Activated T-cell treated with anti-CD3 and anti-CD28 coated beads, Interleukin-2, amount 50 U/mL, for 4 hours (primary cell): ENCODE results near the gene DLG2. TPM values are rescaled to one million over a fixed set of nuclear protein-coding genes. Genes with fewer than 3 reads are reported as not detected.

Experiments used
- ATAC-seq, 2 donors: fragments of 200-7000 bp; cut with Tn5 transposase; one replicate each; pipeline ENCODE4 v1.10.0; 2021
- DNase-seq: peaks from one replicate; pipeline ENCODE4 v3.0.0-alpha.2; 2020
- H3K27me3 Mint-ChIP-seq: one replicate; pipeline ENCODE4 v1.8.0; 2021; ENCODE audit warnings: low read depth, mixed read lengths
- H3K36me3 Mint-ChIP-seq: one replicate; pipeline ENCODE4 v1.8.0; 2022; ENCODE audit warnings: mixed read lengths; ENCODE audit not compliant: insufficient read depth
- H3K4me1 Mint-ChIP-seq: one replicate; pipeline ENCODE4 v1.8.0; 2021; ENCODE audit warnings: low read depth, mixed read lengths
- H3K4me3 Mint-ChIP-seq: one replicate; pipeline ENCODE4 v1.8.0; 2021; ENCODE audit warnings: mild to moderate bottlenecking, moderate library complexity, mixed read lengths
- H3K9me3 Mint-ChIP-seq: one replicate; pipeline ENCODE4 v1.8.0; 2021; ENCODE audit warnings: mixed read lengths
- total RNA-seq, 3 donors: library from RNA; stranded (reverse); gene quantifications; one replicate each; pipeline ENCODE4 v1.2.1, GENCODE V29; 2021

DLG2 gene
- total RNA-seq, 3 donors from 2014 or later, result 0.54 to 1.3 (median 0.58) TPM

DNA sequence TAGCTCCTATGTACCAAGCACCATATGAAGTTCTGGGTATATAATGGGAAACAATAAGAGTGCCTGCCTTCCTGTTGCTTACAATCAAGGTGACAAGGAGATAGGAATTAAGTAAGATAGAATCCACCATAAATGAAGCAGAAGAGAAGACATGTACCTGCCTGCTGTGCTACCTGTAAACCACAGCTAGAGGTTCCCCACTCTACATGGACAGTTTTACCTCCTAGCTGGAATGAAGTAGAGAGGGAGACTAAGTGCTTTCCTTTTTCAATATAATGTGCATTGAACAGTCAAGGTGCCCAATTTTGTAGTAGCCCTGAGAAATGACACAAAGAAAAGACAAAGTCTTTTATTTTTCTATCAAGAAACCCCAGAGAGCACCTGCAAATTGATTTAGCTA, 984.6 kb downstream of the DLG2 start:
- DNase-seq (no peak), ATAC-seq (no peak)
- Mint-ChIP-seq H3K4me1 (no peaks in the 10 kb centered on the region), H3K27me3 (no peaks in the 10 kb centered on the region), H3K9me3 (peaks cover 3% of the 10 kb centered on the region), H3K4me3 (no peak overlapping the region), H3K36me3 (no peaks in the 10 kb centered on the region)

DNA sequence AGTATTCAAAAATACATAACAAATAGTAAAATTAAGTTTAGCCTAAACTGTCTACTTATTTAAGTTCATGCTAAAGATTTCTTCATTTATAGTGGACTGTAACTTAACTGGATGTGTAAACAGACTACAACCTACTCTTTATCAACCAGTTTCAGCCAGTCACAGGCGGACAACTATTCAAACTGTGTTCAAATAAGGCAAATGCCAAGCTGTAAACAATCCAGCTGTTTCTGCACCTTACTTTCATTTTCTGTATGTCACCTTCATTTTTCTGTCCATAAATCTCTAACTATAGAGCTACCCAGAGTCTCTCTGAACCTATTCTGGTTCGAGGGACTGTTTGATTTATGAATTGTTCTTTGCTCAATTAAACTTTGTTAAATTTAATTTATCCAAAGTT, 992.8 kb downstream of the DLG2 start:
- DNase-seq (no peak), ATAC-seq (no peak)
- no peak overlapping the region for H3K4me3 Mint-ChIP-seq
- no peaks in the 10 kb centered on the region for H3K4me1 Mint-ChIP-seq
- no peaks in the 10 kb centered on the region for H3K36me3 Mint-ChIP-seq
- peaks cover 4% of the 10 kb centered on the region for H3K9me3 Mint-ChIP-seq
- no peaks in the 10 kb centered on the region for H3K27me3 Mint-ChIP-seq

DNA sequence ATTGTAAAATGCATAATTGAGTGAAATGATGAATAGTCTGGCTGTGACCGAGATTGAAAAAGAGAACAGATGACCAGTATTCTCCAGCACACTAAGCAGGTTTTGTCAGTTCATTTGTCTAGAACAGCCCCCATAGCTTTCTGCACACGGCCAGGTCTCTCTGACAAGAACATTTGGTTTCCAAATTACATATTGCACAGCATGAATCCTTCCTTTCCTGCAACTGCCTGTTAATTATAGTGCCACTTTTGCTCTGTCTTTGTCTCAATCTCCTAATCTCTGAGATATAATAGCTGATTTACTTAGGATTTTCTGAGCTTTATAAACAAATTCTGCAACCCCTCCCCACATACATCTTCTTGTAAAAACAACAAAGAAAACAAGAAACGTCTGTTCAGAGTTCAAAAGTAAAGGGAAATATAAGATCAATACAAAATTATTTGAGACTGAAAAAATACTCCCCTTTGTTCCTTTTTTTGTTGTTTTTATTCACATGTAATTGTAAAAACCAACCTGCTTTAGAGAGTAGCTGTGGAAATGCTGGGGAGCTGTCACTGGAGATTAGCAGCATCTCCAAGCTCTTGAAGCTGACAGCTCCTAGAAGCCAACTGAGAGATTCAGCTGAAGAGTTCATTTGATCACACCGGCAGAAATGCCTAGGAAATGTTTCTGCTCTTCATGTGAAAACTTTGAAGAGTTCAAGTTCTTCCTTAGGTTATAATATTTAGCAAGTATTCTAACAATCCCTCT, 998.1 kb downstream of the DLG2 start:
- Mint-ChIP-seq H3K27me3 (no peaks in the 10 kb centered on the region), H3K36me3 (no peaks in the 10 kb centered on the region), H3K4me1 (no peaks in the 10 kb centered on the region), H3K9me3 (peaks cover 17% of the 10 kb centered on the region), H3K4me3 (no peak overlapping the region)
- no peak for DNase-seq
- ATAC-seq, result no peak

DNA sequence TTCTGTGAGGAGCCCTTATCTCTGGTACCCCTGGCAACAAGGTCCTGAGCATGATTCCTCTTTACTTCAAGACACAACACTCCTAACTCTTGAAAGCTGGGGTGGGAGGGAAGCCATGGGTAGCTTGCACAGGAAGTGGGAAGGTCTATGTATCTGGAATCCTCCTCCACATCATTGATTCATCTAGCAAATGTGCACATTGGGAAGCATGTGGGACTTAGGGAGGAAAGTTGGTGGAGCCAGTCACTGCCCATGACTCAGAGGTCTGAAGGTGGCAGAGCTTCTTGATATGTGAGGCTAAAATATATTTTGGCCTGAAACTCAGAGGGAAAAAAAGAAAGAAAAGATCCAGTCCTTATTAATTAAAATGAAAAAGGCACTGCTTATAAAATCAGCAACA, 1000.9 kb downstream of the DLG2 start:
- peaks cover 21% of the 10 kb centered on the region for H3K9me3 Mint-ChIP-seq
- H3K36me3 Mint-ChIP-seq, result no peaks in the 10 kb centered on the region
- no peak overlapping the region for H3K4me3 Mint-ChIP-seq
- no peak for ATAC-seq
- no peaks in the 10 kb centered on the region for H3K27me3 Mint-ChIP-seq
- H3K4me1 Mint-ChIP-seq, result no peaks in the 10 kb centered on the region
- no peak for DNase-seq

DNA sequence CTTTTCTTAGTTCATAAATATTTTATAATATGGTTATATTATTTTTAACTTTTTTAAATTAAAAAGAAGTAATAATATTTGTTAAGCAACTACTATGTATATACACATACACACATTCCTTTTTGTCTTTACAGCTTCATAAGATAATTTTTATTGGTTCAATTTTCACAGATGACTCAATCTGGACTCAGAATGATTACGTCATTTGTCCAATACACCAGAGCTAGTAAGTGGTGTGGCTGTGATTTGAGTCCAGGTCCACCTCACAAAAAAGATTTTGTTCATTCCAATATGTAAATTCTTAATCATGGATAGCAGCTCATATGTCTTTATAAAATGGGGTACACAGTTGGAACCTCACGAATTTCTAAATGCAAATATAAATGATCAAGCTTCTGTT, 1014.5 kb downstream of the DLG2 start:
- H3K27me3 Mint-ChIP-seq, result no peaks in the 10 kb centered on the region
- no peak for ATAC-seq
- no peaks in the 10 kb centered on the region for H3K36me3 Mint-ChIP-seq
- no peak for DNase-seq
- H3K4me1 Mint-ChIP-seq, result no peaks in the 10 kb centered on the region
- H3K4me3 Mint-ChIP-seq, result no peak overlapping the region
- H3K9me3 Mint-ChIP-seq, result peaks cover 26% of the 10 kb centered on the region

DNA sequence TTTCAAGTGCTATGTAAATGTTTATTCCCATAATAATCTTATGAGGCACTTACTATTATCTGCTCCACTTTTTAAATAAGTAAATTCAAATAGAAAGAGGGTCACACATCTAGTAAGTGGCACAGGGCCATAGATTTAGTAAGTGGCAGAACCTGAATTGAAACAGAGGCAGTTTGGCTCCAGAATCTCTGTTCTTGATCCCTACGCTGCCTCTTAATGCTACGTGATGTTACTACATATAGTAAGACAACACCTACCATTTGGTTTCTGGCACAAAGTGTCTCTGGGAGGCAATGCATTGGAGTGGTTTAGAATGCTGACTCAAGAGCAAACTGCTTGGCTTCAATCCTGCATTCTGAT, 1018.3 kb downstream of the DLG2 start:
- no peak for ATAC-seq
- peaks cover 16% of the 10 kb centered on the region for H3K9me3 Mint-ChIP-seq
- H3K4me1 Mint-ChIP-seq, result no peaks in the 10 kb centered on the region
- no peaks in the 10 kb centered on the region for H3K27me3 Mint-ChIP-seq
- no peaks in the 10 kb centered on the region for H3K36me3 Mint-ChIP-seq
- no peak for DNase-seq
- no peak overlapping the region for H3K4me3 Mint-ChIP-seq

DNA sequence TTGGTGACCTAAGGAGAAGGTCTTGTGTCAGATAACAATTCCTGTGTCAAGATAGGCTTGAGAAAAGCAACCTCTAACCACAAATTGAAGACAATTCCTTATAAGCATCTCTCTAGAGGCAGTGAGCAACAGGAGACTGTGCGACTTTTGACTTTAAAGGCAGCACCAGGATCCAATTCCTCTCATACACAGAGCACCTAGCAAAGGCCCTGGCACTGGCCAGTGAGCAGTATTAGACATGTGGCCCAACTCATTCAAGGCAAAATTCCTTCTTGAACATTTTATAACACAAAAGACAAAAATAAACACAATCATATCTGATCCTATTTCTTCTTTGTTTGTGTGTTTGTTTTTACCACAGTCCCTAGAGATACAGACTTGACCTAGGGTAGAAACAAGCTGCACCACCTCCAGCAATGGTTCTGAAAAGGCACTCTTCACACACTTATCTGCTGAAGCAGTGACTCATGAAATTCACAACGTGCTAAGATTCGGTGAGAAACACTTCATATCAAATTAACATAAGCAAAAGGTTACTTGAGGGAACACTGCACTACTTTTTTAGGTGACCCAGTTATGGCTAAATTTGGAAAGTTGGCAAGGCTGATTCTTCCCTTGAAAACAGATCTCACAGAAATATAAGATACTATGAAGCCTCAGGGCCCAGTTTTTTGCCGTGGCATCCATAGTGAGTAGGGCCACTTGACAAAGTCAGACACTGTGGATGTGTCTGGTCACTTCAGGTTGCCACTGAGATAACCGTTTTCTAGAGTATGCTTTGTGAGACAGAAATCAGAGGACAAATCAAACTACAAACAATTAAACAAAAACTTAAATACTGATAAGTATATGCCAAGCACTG, 1018.9 kb downstream of the DLG2 start:
- DNase-seq, result no peak
- H3K4me3 Mint-ChIP-seq, result no peak overlapping the region
- no peaks in the 10 kb centered on the region for H3K36me3 Mint-ChIP-seq
- peaks cover 12% of the 10 kb centered on the region for H3K9me3 Mint-ChIP-seq
- H3K27me3 Mint-ChIP-seq, result no peaks in the 10 kb centered on the region
- ATAC-seq, result no peak
- H3K4me1 Mint-ChIP-seq, result no peaks in the 10 kb centered on the region

DNA sequence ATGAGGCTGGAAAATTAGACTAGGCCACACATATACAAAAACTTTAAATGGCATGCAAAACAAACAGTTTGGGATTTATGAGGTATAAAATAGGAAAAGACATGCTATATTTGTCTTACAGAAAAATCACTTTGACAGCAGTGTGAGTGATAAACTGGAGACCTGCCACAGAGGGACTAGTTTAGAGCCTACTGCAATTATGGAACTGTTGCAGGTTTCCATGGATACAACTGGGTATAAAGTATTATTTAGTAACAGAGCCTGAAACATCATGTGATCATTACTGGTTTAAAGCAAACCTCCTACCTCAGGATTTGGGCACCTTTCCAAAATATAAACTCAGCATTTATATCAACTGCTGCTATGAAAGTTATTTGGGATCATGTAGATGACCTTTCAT, 1032.5 kb downstream of the DLG2 start:
- Mint-ChIP-seq H3K4me3 (no peak overlapping the region), H3K9me3 (peaks cover 9% of the 10 kb centered on the region), H3K4me1 (no peaks in the 10 kb centered on the region), H3K27me3 (no peaks in the 10 kb centered on the region), H3K36me3 (no peaks in the 10 kb centered on the region)
- no peak for DNase-seq
- no peak for ATAC-seq

DNA sequence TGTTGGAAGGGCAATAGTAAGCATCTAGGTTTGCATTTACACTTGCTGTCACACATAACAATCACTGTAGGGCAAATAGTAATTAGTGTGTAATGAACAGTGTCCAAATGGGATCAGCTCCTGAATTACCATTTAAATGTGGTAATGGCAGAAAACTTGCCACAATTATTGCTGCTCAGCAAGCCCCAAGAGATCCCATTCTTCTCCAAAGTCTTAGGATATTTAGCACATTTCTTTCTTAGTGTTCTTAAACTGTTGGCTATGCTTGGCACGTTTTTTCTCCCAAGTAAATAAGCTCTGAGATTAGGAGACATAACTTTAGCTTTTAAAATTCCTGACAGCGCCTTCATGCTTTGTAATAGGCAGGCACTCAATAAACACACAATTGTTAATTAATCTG, 1037.0 kb downstream of the DLG2 start:
- no peak for ATAC-seq
- Mint-ChIP-seq H3K4me3 (no peak overlapping the region), H3K4me1 (no peaks in the 10 kb centered on the region), H3K9me3 (peaks cover 8% of the 10 kb centered on the region), H3K27me3 (no peaks in the 10 kb centered on the region), H3K36me3 (no peaks in the 10 kb centered on the region)
- no peak for DNase-seq

DNA sequence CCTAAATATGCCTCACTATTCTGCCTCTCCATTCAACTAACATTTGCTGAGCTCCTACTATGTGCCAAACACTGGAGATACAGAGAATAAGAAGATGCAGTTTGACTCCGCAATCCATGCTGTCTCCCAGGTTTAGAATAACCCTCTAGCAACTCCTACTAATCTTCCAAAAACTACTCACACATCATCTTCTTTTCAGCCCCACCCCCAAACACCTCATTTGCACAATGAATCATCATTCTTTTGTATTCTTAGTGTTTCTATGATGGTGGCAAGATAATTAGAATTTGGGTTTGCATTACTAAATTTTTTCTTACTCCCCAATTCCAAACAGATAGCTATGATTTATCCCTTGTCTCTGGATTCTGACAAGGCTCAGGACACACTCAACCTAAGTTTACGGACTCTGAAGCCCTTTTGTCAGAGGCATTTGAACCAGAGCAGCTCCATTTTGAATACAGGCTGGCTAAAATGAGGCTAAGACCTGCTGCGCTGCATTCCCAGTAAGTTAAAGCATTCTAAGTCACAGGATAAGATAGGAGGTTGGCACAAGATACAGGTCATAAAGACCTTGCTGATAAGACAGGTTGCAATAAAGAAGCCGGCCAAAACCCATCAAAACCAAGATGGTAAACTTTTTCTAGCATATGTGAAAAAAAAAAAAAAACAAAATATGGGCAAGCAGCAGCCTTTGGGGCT, 1038.9 kb downstream of the DLG2 start:
- Mint-ChIP-seq H3K36me3 (no peaks in the 10 kb centered on the region), H3K4me1 (no peaks in the 10 kb centered on the region), H3K9me3 (peaks cover 4% of the 10 kb centered on the region), H3K27me3 (no peaks in the 10 kb centered on the region), H3K4me3 (no peak overlapping the region)
- ATAC-seq (no peak), DNase-seq (no peak)

DNA sequence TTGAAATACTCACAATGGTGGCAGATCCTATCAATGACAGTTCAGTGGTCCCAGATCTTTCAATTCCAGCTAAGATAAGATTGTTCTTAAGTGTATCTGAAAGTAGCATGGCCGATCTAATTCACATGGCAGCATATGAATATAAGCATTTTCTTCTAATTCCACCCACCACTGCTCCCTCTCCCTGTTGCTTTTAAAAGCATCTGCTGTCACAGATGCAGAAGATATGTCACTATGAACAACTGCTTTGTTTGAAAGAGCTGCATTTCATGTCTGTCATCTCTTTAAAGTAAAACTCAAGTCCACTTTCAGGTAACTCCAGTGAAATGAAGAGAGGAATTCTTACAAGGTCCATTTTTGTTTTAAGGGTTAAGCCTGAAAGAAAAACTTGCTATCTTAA, 1044.0 kb downstream of the DLG2 start:
- Mint-ChIP-seq H3K36me3 (no peaks in the 10 kb centered on the region), H3K4me3 (no peak overlapping the region), H3K9me3 (peaks cover 11% of the 10 kb centered on the region), H3K4me1 (no peaks in the 10 kb centered on the region), H3K27me3 (no peaks in the 10 kb centered on the region)
- ATAC-seq, result no peak
- DNase-seq, result no peak

DNA sequence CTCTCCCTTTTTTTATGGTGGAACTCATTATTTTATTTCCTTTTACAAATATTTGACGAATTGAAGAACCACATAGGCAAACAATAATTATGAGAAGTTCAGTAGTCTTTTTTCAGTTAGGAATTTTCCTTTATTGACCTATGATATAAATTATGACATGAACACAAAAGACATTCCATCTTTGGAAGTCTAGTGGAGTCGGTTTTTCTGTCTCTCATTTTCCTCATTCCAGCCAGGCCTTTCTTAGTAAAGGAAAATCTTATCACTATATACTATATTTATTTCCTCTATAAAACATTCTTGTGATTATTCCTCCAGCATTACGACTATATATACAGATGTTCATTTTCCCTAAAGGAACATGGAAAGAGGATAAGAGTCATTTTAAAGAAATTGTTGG, 1046.1 kb downstream of the DLG2 start:
- DNase-seq (no peak), ATAC-seq (no peak)
- H3K27me3 Mint-ChIP-seq, result no peaks in the 10 kb centered on the region
- no peaks in the 10 kb centered on the region for H3K4me1 Mint-ChIP-seq
- H3K4me3 Mint-ChIP-seq, result no peak overlapping the region
- peaks cover 13% of the 10 kb centered on the region for H3K9me3 Mint-ChIP-seq
- no peaks in the 10 kb centered on the region for H3K36me3 Mint-ChIP-seq

DNA sequence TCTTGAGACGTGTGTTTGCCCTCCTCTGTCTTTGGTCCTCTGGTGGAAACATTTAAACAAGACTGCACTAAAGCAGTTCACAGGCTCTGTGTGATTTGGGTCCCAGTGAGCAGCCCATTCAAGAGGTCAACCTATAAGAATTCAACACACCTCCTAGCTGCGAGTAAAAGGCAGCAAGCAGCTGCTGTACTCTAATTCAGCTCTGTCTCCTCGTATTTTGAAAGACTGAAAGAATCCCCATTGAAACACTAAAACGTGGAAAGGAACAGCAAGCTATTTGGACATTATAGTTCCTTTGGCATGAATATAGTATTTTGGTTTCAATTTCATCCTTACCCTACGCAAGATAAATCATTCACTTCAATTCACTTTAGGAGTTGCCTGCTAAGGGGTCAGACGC, 1046.7 kb downstream of the DLG2 start:
- no peak overlapping the region for H3K4me3 Mint-ChIP-seq
- no peaks in the 10 kb centered on the region for H3K27me3 Mint-ChIP-seq
- peaks cover 13% of the 10 kb centered on the region for H3K9me3 Mint-ChIP-seq
- no peaks in the 10 kb centered on the region for H3K36me3 Mint-ChIP-seq
- DNase-seq (no peak), ATAC-seq (no peak)
- no peaks in the 10 kb centered on the region for H3K4me1 Mint-ChIP-seq

DNA sequence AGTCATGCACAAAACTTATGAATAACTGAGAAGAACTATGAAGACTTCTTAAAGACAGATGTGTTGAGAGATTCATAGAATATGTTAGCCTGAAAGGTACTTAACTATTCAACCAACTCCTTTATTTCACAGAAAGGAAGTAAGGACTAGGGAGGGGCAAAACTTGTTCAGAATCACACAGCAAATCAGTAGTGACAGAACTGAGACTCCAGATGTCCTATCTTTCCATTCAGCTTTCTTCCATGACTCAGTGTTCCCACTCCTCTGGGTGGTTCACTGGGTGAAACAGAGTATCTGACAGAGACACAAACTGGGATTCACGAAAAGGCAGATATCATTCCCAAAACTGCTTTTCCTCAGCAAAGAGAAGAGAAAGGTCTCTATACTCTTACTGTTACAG, 1053.3 kb downstream of the DLG2 start:
- Mint-ChIP-seq H3K4me1 (no peaks in the 10 kb centered on the region), H3K36me3 (no peaks in the 10 kb centered on the region), H3K9me3 (peaks cover 14% of the 10 kb centered on the region), H3K27me3 (no peaks in the 10 kb centered on the region), H3K4me3 (no peak overlapping the region)
- ATAC-seq, result no peak
- DNase-seq, result no peak

DNA sequence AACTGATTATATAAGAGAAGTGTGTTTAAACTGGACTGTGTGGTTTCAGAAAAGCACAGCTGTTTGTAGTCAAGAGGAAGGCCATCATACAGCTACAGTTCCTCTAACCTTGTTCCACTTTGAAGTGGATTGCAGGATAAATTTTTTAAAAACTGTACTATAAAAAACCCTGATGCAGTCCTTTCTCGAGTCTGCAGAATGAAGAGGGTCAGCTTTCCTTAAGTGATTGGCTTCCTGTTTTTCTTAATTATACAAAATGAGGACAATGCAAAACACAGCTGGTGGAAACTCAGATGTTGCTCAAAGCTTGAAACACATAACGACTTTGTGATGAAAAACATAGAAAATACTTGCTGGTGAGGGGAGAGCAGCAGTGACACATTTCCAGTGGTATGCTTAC, 1060.5 kb downstream of the DLG2 start:
- ATAC-seq, result no peak
- Mint-ChIP-seq H3K9me3 (peaks cover 7% of the 10 kb centered on the region), H3K4me3 (no peak overlapping the region), H3K36me3 (no peaks in the 10 kb centered on the region), H3K4me1 (no peaks in the 10 kb centered on the region), H3K27me3 (no peaks in the 10 kb centered on the region)
- no peak for DNase-seq
